Ecto neural progenitor cell (in vitro differentiated cells): Measurements from ENCODE around the gene ADGRV1.

ENCODE experiments used
- DNase-seq: peaks from one replicate; pipeline ENCODE4 v3.0.0-alpha.2; 2018; ENCODE audit warnings: low spot score

Gene ADGRV1

DNA sequence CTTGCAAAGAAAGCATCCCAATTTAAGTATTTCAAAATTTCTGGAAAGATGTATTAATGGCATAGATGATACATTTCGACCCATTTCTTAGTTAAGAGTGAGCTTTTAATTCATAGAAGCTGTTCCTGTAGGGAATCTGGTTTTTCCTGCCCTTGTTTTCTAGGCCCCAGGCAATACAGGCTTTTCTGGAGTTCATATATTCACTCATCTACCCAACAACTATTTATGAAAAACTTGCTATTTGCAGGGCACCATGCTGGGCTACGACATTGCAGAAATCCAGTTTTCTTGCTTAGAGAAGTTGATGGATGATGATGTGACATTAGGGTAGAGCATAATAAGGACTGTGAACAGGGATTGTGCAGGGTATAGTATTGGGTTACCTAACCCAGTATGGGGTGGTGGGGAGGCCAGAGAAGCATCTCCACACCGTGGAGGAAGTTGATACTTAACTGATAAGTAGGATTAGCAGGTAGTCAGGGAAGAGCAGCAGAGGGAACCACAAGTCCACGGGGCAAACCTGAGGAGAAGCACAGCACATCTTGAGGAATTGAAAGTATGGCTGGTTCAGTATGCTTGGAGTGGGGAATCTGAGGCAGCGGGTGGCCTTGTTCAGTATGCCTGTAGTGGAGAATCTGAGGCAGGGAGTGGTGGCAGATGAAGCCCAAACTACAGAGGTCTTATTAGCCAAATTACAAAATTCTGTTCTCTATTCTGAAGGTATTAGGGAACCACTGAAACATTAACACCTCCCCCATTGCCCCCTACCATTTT lies 577.1 kb downstream of the ADGRV1 start:
- DNase-seq, result no peak

DNA sequence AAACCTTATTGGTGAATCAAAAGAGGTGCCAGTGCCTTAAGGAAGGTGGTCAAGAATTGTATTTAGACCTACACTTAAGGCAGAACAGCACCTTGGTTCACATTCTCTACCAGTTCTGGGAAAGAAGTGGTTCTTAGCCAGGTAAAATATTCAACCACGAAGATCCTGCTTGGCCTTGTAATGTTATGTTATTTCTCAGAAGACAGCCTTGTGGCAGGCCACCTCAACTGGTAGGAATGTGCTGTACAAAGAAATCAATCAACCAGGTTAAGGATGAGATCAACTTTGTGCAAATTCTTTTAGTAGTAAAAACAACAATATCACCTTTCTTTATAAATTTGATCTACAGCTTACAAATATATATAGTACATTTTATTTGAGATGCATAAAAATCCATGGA lies 577.7 kb downstream of the ADGRV1 start:
- no peak for DNase-seq

DNA sequence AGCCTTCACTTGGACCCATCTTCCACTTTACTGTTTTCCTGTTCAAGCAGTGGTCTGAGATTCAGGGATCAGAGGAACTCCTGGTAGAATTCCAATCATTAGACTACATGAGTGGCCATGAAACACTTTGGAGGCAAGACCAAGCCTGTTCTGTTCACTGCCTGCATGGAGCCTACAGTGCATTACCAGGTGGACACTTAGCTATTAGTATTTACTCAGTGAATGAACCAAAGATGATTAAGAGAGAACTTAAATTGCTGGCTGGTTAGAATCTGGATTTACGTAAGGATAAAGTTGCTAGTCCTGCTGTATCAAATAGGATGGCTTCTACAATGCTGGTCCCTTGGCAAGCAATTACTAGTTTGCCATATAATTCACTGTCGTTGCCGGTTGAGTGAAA lies 579.0 kb downstream of the ADGRV1 start:
- no peak for DNase-seq

DNA sequence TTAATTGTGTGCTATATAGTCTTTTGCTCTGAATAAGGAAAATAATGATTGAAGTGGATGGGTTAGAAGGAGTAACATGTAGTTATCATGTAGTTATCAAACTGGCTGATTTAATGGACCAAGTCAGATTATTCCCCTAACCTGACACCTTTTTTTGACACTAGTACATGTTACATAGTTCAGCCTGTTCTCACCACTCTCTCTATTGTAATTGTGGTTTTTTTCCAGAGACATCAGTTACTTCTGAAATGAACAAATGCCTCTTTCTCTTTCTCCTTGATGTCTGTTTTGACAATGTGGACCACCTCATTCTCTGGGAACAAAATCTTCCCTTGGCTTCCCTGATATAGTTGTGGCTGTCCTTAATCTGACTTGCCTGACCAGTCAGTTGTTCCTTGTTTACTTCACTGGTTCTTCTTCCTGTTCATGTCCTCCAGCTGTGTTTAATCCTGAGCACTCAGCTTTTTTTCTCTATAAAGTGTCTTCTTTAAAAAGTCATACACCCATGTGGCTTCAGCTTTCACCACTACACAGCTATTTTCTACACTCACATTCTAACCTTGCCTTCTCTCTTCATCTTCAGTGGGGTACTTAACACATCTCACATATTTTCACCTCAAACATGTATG lies 581.1 kb downstream of the ADGRV1 start:
- no peak for DNase-seq

DNA sequence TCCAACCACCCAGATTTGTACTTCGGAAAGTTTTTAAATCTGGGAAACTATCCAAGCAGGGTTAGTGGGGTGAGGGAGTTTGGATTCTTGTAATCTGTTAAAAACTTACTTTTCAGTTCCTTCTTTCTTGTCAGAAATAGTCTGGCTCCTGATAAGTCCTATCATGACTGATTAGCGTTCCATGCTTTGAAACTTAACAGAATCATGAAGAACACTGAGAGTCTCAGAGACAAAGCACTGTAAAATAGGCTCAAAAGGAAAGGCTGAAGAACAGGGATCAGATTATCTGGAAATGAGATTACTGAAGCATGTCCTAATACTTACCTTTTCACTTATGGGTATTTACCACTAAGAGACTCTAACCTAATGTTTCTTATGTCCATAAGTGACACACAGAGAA lies 582.1 kb downstream of the ADGRV1 start:
- DNase-seq, result no peak

DNA sequence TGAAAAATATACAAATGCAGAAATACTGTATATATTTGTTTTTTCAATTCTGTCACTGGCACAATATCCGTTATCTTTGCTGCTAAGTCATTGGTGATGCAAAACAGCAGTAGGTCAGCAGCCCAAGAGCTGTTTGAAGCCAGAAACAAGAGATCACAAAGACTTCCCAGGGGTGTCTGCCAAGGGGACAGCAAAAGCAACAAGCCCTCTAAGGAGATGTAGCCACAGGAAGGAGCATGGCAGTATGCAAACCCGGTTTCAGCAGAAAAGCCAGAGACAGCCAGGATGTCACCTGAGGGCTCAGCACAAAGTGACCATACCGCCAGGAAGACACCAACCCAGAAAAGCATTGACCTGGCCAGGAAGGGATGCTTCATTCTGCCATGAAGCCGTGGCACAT lies 583.0 kb downstream of the ADGRV1 start:
- no peak for DNase-seq

DNA sequence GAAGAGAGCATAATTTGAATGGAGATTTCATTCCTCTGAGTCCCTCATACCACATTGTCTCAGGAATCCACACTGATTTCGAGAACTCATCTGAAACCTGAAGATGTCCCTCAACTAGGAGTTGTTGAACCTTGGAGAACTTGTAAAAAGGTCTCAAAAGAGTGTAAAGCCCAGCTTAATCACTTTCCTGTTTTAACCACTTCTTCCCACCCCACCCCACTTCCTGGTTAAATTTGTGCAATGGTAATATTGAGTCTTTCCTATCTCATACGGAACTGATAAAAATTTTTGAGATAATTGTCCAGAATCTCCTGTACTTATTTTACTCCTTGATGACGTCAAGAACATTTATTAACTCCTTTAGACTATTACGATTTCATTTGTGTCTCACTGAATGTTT lies 583.8 kb downstream of the ADGRV1 start:
- no peak for DNase-seq

DNA sequence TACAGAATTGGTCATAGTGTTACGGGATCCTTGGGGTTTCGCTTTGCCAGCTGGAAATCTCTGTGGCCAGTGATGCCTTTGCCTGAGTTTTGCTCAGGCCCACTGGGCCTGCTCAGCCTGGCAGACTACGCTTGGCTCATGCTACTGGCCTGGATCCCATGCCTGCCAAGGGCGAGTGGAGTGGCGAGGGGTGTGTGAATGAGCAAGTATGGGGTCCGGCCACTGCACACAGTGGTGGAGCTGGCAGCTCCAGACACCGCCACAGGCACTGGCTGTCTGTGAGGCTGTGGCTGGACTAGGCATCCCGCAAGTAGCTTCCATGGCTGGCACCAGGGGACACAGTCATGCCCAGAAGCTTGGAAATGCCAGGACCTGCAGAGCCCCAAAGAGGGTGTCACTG lies 584.2 kb downstream of the ADGRV1 start:
- no peak for DNase-seq

DNA sequence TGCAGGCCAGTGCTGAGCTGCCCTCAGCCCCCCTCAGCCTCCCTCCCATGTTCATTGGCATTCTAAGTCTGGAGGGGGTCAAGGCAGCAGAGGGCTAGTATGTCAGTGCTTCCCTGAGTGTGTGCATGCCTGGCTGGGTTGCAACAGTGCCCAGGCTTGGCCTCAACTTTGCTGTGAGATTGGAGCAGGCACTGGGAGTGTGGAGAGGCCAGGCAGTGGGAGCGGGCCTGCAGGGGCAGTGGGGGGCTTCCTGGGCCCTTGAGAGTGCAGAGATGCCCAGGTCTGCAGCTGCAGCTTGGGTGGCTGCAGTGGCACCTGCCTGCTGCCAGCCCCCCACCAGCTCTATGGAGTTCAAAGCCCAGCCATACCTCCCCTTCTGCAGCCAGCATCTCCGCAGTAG lies 585.2 kb downstream of the ADGRV1 start:
- no peak for DNase-seq

DNA sequence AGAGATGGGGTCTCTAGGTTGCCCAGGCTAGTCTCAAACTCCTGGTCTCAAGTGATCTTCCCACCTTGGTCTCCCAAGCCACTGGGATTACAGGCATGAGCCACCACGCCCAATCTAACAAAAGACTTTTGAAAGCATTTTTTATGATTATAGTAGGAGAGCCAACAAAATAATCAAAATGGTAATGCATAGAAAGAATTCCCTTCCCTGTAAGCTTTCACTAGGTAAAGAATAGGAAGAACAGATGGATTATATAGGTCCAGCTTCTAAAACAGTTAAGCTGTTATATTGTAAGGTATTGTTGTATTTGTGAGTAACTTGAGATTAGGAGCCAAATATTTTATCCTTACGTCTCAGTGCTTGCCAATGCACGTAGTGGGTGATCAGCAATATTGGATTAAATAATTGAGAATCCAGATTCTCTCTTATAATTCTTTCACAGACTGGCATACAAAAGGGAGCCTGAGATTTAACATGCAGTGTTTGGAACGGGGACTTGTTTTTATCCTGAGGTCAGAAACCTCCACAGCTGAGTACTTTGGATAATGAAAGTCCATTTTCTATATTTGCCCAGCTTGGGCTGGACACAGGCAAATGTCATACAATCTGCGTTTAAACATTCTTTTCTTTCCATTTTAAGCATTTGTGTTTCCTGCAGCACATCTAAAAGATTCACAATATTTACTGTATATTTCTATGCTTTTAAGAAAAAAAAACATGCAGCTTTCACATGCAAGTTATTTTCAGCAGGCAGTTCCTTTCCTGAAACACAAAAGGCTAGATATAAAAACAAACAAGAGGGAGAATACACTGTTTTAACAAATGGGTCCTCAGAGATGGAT lies 586.1 kb downstream of the ADGRV1 start:
- no peak for DNase-seq

DNA sequence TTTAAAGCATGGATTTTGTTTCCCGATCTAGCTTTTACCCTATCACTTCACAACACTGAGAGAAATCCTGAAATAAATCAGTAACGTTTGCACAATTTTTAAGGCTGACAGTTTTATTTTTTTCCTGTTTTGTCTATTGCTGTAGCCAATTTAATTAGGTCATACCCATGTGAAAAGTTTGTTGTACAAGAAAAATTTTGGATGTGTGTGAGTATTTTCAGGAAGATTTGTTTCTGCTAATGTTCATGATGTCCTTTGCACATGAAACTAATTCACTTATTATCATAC lies 586.7 kb downstream of the ADGRV1 start:
- no peak for DNase-seq

DNA sequence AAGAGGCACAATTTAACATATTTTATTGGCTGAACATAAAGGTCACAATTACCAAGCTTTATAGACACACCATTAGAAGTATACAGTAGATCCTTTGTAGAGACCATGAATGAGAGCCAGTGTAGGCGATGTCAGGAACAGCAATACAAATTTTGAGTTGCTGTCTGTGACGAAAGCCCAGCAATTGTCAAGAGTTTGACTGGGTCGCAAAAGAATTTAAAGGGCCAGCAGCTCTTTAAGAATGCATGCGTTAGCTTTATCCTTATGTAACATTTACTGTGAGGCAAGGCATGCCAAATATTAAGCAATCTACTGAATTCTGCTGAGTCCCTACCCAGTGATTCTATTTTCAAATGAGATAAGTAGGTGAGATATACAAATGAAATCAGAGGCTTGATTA lies 587.6 kb downstream of the ADGRV1 start:
- no peak for DNase-seq

DNA sequence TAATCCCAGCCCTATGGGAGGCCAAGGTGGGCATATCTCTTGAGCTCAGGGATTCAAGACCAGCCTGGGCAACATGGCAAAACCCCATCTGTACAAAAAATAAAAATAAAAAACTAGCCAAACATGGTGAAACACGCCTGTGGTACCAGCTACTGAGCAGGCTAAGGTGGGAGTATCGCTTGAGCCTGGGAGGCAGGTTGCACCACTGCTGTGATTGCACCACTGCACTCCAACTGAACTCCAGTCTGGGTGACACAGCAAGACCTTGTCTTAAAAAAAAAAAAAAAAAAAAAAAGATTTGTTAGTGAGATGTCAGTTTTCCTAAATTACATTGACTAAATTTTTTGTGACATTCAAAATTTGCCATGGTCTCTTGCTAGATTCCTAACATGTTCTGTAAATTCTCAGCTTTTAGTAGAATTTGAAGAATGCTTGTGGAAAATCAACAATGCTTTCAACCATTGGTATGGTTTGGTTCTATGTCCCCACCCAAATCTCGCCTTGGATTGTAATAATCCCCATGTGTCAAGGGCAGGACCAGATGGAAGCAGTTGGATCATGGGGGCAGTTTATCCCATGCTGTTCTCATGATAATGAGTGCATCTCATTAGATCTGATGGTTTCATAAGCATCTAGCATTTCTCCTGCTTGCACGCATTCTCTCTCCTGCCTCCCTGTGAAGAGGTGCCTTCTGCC lies 588.5 kb downstream of the ADGRV1 start:
- DNase-seq, result no peak

DNA sequence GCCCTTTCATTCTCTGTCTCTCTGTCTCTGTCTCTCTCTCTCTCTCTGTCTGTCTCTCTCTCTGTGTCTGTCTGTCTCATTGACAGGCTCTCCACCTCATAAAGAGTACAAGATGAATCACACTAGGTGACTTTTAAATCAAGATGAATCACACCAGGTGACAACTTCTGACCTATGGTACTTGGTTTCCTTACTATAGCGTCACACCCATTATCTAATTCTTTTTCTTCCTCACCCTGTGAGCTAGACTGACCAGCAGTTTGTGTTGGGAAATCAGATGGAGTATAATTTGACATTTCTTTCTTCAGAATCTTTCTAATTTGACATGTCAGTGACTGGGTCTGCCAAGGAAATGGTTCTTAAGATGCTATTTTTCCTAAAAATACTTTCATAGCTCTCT lies 591.6 kb downstream of the ADGRV1 start:
- no peak for DNase-seq

DNA sequence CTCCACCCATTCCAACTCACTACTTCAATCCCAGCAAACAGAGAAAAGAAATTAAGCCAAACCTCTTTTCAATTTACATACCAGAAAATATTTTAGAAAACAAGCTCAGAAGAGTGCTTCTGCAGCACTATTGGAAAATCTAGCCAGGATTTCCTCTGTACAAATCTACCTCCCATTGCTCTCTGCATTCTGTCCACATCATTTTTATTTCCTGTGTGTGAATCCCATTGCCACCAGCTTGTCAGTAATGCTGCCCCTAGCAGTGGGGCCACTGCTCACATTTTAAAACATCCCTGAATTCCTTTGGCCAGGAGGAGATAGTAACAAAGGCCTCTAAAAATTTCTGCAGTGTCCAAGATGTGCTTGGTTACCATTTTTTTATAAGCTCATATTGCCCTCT lies 592.0 kb downstream of the ADGRV1 start:
- no peak for DNase-seq

DNA sequence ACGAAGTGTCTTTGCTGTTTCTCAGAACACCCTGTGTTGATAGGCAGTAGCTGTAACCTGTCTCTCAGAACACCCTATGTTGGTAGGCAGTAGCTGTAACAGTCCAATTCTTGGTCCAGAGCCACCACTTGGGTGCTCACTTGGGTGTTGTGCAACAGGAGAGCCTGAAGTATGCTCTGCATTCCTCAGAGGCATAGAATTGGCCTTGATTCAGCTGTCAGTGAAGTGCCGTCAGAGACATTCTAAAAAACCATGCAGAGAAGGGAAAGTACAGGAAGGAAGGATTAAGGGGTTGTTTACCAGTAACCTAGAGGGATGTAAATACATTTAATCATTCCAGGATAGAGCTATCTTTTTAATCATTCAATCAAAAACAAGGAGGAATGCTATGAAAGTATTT lies 593.4 kb downstream of the ADGRV1 start:
- DNase-seq, result no peak

DNA sequence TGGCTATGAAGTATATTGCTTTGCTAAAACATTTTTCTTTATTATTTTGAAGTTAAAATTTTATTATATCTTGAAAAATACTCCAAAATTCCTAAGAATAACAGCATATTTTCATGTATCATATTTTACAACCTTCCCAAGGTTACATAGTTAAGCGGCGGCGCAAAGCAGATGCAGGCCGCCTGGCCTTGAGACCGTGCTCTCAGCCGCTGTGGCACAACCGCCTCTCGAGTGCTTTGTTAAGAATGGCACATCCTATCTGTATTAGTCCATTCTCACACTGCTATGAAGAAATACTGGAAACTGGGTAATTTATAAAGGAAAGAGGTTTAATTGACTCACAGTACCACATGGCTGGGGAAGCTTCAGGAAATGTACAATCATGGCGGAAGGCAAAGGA lies 595.7 kb downstream of the ADGRV1 start:
- no peak for DNase-seq

DNA sequence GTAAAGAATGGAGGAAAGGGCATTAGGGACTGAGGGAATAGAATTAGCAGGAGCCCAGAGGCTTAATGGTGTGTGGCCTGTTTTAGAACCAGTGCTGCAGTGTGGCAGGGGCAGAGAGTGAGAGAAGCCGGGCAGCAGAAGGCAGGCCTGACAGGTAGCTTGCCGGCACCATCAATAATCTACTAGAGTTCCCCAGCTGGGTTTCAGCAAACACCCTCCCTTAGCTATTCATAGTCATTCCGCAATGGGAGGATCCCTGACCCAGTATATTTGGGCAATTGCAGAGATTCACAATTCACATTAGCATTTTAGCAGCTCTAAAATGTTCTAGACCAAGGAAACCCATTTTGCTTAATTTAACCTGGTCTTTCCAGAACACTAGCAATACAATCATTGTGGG lies 596.7 kb downstream of the ADGRV1 start:
- no peak for DNase-seq

DNA sequence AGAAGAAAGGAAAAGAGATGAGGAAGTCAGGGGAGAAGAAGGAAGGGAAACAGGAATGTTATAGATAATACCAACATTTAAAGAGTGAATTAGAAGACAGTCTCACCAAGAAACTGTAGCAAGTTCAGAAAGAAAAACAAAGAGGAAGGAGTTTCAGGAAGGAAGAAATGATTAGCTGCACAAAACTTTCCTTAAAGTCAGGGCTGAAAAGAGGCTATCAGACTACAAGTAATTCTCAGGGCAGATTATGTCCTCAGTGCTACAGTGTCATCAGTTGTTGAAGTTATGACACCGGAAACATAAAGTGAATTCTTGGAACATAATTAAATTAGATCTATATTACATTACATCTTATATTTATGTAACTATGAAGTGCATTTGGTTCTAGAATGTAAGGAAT lies 597.6 kb downstream of the ADGRV1 start:
- no peak for DNase-seq

DNA sequence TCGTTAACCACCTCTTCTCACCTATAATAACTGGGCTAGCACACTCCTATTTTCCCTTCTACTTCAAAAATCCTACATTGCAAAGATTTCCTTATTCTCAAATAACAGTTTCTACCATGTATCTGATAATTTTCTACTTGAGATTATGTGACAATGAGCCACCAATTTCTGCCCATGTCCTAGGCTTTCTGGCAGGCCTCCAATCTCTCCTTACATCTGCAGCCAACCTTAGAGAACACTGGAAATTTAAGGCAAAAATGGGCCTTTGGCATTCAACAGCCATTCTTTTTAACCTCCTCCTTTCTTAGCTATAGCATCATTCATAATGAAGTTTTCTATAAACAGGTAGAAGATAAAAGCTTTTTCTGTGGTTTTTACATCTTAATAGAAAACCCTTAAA lies 599.4 kb downstream of the ADGRV1 start:
- DNase-seq, result no peak

DNA sequence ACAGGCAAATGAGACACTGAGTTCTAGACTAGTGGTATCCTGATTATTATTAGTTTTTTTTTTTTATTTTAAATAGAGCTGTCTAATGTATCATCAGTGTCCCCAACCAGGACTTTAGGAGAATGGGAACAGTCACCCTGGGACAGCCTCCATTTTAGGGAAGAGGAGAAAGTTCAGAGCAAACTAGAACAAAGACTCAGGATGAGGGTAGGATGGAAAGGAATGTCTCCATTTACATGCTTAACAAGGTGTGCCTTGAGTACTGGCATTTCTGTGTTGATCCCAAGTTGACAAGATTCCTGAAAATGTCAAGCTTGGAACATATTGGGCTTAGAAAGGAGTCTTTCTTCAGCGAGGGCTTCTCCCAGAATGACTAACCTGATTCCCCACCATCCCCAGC lies 601.0 kb downstream of the ADGRV1 start:
- DNase-seq, result no peak

DNA sequence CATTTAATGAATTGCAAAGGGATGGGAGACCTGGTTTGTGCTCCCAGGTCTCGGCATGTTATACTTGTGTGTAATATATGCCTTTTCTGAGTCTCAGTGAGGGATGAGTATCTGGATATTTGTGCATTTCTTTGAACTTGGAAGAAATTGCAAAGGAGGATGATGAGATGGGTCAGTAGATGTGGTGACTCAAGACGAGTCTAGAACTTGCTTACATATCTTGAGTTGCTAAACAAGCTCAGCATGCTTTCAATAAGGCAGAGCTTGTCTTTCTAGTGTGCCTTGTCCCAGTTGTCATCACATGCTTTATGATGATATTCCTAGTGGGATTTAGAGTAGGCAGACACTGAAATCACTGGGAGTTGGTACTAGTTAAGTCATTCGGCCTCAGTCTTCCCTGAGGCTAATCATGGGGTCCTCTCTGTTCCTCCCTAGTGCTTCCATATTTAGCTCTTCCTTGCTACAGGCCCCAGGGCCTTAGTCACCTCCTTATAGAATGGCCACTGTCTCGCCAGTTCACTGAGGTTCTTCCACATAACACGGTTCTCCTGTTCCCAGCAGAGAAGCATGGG lies 602.2 kb downstream of the ADGRV1 start:
- DNase-seq, result no peak
